ENCODE measurements around the gene FCN3.
"Not testable (repeated sequence)": the region's sequence is repeated elsewhere in the genome, so short reads cannot be mapped to it uniquely, and the experiment has no call there.

Gene FCN3

DNA sequence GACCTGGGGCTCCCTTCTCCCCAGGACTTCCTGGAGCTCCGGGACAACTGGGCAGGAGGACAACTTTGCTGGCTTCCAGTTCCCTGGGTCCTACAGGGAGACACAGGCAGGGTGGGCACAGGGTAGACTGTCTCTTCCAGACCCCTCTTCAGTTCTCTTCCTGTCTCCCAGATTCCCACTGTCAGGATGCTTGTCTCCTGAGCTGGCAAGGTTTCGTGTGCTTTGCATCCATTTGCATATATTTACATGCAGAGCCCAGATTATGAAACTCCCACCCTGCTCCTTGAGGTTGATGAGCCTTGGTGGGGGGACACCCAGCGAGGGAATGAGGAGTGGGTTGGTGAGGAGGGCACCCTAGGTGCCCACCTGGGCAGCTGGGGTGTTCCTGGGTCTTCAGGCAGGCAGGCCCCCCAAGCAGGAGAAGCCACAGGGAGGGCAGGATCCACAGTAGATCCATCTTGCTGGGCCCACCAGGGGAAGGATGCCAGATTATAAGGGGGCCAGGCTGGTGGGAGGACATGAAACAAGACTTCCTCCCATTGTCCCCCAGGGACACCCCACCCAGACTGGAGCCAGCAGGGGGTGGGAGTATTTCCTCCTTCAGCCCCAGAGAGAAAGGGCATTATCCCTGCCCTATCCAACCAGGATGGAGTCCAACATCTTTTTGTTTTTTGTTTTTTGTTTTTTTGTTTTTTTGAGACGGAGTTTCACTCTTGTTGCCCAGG lies at the start of gene FCN3:
FCN3 (minus strand) TSS at position 463 of the 725 bp plus-strand sequence; CDS start at position 457, 6 bp downstream.
- DNase-seq (ENCODE audit: low read depth) = no peak

DNA sequence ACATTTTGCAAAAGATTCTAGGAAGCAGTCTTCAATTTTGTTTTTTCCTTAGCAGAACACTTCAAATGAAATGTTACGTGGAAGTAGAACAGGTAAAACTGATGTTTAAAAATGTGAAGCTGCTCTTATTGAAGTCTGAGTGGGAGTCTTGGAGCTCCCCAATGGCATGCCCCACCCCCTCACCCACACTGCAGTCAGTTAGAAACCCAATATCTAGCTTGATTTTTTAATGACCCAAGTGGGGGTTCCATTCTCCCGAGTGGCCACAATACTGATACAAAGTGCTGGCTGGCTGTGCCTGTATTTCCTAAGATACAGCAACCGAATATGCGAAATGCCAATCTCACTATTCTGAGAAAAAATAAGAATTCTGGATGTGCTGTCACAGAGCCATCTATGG lies 49.1 kb upstream of the FCN3 start:
- DNase-seq (ENCODE audit: low read depth) = no peak

DNA sequence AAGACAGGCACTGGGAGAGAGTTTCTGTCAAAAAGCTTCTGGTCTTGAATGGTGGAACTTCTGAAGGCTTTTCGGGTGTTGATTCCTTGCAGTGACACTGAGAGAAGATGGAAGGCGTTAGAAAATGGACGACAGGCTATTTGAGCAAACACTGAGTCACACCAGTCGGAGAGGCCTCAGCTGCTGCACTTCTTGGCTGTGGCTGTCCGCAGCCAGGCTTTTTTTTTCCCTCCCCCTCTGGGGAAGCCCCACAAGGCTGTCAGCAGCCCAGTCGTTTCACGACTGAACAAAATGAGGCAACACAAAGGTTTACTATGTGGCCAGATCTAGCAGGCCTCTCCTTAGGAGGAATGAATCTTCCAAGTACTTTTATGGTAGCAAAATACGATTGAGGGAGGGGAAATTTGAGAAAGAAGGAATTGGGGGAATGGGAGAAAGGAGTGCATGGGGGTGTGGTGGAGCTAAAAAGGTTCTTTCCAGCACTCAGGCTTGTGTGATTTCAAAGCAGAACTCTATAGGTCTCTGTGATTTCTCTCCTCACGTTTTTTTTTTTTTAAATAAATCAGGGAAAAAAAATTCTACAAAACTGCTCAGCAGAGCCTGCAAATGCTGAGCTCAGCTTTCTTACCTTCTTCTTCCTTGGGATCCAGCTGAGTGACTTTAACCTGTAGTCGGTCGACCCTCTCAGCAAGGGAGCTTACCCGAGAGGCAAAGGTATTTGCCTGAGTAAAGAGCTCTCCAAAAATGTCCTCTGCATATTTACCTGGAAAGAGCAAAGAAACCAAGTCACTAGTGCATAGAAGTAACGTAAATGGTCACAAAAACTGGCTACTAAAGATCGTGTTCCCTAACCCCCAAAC lies 43.9 kb upstream of the FCN3 start:
- no peak for DNase-seq (ENCODE audit: low read depth)

DNA sequence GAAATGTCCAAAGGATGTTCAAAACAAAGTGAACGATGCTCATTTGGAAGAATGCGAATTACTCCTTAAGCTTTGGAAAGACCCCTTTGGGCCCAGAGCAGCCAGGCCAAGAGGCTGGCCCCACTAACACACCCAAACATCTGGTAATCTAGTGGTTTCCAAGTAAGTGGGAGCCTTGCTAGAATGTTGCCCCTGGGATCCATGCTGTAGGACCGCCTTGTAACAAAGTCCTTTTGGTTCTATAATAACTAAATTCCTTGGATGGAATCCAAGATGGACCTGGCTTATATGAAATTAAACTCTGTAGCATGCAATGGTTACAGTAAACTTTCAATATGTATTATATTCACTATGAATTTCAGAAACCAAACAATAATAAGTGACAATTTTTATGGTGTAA lies 43.1 kb upstream of the FCN3 start:
- no peak for DNase-seq (ENCODE audit: low read depth)

DNA sequence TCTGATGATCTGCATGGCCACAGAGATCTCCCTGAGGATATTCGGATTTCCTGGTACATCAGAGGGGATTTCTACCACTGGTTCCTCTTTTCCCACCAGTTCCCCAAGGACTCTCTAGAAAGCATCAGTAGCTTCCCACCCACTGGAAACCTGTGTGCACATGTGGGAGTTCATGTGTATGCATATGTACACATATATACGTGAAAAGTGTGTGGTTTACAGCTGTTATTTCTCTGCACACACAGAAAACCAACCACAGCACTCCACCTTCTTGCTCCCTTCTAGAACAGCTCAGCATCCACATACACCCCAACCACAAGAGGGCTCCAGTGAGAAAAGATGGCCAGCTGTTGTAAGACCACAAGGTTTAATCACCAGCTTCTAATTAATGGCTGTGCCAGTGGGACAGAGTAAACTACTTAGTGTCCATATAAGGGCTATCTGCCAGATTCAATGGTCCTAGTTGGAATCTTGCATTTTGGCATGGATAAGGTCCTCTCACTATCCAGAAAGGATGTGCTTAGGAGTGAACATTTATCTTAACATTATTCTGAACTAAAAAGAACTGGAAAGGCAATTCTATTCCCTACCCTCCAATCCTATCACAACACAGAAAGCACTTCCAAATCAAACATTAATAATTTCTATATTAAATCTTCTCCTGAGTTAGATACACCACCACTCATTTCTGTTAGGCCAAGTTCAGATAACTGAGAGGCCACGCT lies 41.9 kb upstream of the FCN3 start:
- DNase-seq (ENCODE audit: low read depth) = peak; percentile 69

DNA sequence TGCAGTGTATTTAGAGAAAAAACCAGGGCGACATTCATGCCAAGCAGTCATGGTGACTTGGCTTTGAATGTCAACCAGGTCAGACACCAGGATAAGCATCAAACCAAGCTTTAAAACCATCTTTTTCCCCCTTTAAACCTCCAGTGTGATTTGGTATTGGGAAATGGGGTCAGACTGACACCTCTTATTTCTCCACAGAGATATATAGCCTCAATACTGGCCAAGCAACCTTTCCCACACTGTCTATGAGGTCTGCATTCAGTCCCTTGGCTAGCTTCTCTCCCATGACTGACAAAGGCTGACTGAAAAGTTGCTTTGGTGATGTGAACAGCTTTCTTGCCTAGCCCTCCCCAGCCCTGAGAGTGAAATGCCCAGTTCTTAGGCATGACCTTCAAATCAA lies 39.5 kb upstream of the FCN3 start:
- no peak for DNase-seq (ENCODE audit: low read depth)

DNA sequence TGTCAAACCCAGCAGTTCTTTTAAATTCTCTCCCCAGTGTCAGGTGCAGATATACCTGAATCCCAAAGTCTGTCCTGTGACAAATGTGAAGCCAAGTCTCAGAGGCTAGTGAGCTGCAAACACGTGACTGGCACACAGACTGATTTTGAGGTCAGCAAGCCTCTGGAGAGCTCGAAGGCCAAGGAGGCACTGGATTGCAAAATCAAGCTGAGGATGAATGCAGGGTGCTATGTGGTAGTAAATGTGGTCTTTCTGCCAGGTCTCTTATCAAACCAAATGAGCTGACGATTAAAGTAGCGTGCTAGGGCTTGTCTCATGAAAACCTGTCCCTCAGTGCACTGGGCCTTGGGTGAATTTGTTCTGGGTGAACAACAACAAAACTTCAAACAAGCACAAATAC lies 38.4 kb upstream of the FCN3 start:
- no peak for DNase-seq (ENCODE audit: low read depth)

DNA sequence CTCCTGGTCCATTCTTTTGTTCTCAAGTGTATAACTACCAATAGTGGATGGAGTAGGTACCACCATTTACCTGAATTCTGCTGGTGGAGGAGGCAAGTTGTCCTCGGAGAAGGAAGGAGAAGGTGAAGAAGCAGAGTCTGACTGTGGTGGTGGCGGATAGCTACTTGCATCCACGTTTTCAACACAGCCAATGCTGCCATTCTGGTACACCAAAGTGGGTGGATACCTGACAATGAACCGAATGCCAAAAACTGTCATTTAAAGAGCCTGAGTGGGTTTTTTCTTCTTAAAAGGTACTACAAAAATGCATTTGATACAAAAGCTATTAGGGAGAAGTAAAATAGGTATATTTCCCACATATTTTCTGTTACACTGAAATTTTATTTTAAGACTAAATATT lies 37.9 kb upstream of the FCN3 start:
- no peak for DNase-seq (ENCODE audit: low read depth)

DNA sequence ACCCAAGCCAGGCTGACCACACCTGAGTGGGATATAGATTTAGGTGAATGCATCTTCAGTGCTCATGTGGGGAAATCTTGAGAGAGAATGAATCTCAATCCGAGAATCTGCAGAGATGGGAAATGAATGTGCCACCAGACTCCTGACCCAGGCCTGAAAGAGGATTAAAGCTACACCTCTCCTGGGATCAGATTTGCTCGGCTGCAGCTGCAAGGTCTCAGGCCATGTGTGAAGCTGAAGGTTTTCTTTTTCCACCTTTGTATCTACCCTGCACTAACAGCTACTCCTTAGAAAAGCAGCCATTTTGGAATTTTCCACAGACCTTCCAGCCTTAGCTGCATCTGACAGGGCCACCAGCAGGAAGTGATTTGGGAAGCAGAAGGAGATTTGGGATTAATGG lies 36.1 kb upstream of the FCN3 start:
- DNase-seq (ENCODE audit: low read depth) = no peak

DNA sequence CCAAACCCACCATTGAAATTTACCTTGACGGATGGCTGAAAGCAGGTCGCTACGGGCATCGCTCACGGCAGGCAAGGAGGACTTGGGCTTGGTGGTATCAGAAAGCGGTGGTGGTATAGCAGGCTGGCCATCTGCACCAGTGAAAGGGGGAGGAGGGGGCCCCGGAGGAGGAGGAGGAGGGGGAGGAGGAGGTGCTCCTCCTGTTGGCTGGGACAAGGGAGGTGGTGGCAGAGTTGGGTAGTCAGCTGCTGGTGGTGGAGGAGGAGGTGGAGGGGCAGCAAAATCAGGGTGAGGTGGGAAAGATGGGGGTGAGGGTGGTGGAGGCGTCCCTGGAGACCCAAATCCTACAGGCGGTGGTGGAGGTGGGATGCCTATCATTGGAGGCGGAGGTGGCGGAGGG lies 35.0 kb upstream of the FCN3 start:
- DNase-seq (ENCODE audit: low read depth) = no peak

DNA sequence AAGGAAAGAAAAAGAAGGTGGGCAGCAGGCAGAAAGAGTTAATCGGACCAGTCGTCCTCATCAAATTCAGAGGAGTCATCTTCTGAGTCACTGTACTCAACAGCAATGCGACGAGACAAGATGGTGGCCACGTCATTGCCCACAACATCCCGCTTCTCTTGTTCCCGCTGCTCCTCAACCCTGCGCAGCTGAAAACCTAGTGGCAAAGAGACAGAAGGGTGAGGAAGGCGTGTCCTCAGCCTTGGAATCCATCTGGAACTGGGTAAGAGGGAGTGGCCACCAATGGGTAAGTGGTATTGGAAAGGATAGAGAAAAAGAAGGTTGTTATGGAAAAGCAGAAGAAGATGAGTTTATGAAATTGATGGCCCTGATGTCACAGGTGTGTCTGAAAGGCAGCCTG lies 33.5 kb upstream of the FCN3 start:
- DNase-seq (ENCODE audit: low read depth) = no peak

DNA sequence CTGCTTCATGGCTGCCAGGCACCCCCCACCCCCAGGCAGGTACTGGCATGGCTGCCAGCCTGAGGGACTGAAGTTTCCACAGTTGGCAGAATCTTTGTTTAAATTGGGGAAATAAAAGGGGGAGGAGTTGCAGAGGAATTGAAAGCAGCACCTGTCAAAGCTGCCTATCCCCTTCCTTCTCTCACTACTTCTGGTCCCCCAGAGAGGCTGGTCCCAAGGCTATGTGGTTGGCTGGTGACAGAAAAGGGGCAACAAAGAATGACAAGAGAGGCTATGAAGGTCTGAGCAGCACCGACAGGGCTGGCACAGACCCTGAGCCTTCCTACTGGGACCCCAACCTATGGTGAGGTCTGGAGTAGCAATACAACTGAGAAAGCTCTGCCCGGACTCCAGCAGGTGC lies 32.2 kb upstream of the FCN3 start:
- DNase-seq (ENCODE audit: low read depth) = not testable (repeated sequence)

DNA sequence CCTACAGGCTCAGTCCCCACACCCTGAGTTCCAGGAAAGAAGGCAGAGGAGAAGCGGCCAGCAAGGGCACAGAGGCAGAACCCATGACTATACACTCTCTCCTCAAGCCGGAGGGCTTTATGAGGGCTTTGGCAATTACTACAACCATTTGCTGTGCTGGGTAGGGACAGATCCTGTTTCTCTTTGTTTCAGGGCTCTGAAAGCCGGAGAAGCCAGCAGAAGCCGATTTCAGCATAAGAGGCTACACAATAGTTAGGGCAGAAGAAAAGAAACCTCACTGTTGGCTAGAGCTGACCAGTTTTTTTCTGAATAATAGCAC lies 31.7 kb upstream of the FCN3 start:
- DNase-seq (ENCODE audit: low read depth) = no peak

DNA sequence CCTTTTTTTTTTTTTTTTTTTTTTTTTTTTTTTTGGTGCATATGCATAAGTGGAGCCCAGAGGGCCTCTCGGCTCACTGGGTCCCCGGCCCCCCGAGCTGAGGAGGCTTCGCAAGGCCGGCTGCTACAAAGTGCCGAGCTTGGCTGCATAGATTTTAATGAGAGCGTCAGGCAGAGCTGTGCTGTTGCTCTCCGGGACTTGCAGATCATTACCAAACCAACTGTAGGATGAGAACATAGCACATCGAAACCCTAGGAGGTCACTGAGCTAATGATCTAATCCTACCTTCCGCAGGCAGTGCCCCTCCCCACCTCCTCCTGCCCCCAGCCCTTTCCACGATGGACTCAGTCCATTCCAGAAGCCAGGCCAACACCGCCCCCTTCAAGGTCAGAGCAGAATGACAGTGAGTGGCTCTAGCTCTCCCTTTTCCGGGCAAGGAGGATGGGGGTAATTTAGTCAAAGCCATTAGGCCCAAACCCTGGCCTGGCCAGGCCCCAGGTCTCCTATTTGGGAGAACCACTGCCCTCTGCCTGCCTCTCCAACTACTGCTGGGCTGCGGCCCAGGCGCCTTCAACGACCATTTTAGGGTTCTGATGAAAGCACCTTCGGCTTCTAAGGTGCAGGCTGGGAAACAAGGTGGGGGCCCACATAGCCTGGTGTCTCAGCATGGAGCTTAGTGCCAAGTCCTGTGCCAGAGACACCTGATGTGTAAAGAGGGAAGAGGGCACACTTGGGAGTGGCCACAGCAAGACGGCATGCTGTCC lies 31.2 kb upstream of the FCN3 start:
- not testable (repeated sequence) for DNase-seq (ENCODE audit: low read depth)

DNA sequence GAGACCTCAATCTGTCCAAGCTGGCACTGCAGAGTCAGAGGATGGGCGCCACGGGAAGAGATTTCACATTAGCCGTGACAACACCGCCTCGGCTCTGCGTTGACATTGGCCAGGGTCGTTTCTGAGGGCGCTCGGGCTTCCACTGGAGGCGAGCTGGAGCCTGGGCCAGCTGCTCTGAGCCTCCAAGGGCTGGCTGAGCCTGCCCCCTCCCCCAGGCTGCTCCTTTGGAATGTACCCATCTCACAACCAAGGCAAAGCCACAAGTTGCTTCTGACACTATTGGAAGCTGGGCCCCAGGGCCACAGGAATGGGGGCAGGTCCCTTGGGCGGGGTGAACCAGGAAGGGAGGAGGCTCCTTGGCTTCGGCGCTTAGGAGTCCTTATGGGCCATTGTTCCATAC lies 30.4 kb upstream of the FCN3 start:
- no peak for DNase-seq (ENCODE audit: low read depth)

DNA sequence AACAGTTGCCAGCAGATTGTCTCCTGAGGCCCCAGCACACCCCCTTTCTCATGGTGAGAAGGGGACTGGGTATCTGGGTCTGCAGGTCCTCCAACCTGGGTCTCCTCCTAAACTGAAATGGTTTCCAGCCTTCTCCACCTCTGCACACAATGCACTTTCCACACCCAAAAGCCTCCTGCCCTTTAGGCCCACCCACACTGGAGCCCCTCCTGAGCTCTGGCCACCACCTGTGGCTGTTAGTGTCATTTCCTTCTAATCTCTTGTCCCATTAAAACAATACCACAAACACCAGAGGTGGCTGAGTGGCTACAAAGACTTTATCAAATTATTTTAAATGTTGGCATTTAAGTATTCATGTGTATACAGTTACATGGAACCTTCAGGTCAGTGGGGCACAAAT lies 29.3 kb upstream of the FCN3 start:
- DNase-seq (ENCODE audit: low read depth) = no peak

DNA sequence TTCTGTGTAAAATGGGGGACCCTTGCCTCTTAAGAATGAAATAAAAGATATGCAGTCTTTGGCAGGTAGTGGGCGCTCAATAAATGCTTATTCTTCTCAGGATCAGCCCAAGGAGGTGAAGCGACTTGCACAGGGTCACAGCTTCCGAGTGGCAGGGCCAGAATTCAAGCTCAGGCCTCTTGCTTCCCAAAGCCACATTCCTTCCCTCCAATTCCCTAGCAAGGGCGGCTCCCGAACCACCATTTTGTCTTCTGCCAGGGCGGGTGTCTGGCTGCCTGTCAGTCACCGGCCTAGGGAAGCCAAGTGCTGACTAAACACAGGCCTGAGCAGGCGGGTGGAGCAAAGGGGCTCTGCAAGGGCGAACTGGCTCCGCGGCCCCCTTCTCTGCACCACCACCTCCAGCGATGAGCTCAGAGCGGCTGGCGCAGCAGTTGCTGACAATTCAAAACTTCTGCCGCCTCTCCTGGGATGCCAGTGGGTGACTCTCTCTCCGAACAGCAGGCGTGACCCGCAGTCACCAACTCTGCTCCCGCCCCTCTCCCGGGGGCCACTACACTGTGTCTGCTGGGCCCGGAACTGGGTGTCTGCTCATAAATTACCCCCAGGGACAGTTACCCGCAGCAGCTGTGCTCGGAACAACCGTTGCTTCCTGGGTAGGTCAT lies 28.6 kb upstream of the FCN3 start:
- no peak for DNase-seq (ENCODE audit: low read depth)

DNA sequence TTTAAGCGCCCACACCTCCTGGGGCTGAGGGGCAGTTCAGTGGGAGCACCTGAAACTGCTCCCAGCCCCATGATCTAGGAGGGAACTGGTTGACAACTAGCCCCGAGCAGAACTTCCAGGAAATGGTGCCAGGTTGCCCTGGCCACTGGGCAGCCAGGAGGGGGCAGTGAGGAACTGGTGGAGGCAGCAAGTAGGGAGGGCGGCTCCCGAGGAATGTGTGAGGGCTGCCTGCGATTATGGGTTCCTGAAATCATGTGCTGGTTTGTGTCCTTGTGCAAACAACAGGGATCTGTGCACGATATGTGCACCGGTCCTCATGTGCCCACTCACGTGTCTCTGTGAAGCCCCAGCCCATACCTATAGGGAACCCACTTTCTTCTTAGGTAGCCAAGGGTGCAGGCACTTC lies 27.7 kb upstream of the FCN3 start:
- DNase-seq (ENCODE audit: low read depth) = no peak

DNA sequence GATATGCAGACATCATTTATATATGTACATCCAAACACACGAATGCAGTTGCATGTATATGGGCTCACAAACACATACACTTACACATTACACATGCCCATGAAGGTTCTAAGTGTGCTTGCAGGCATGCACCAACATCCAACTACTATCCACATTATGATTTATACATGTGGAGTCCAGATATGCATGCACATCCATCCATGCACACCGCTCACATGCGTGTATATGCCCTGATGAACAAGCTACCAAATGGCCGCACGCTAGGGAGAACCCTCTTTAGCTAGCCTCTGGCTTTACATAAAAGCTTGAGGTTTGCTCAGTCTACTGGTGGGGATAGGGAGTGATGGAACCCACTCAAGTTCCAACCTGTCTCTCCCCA lies 26.3 kb upstream of the FCN3 start:
- DNase-seq (ENCODE audit: low read depth) = no peak

DNA sequence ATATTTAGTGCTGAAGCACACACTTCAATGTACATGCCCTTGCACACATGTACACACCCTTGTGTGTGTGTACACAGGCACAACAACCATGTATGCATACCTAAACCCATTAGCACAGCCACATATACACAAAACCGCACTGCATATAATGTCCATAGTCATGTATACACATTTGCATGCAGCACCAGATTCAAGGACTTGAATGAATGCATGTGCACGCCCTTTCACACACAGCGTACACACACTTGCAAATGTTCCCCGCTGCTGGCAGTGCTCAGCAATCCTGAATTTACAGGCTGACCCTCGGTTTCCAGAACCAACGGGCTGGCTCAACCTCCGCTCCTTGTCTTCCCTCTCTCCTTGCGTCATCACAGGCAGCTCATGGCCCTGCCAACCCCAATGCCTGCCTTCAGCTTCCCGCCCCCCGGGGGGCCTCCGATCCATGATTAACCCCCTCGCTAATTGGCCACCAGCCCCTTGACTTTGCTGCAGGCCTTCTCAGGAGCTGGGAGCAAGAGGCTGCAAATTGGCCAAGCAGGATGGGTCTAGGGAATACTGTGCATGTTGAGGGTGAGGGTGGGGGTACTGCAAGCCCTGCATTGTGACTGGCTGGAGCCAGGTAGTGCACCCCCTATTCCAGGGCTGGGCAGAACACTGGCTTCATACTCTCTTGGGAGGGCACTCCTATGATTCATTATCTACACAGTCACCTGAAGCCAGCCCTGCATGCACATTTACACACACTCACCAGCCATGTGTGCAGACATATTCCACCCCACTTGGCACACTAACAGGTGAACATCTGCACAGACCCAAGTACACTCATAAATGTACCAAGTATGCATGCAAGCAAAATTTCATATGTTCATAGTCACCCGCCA lies 25.7 kb upstream of the FCN3 start:
- DNase-seq (ENCODE audit: low read depth) = no peak
